IPS-NIHi7 (cell line): Measurements from ENCODE around the gene P4HA2.

Experiments
- DNase-seq: peaks from one replicate; pipeline ENCODE4 v3.0.0; 2012; ENCODE audit warnings: mixed read lengths; ENCODE audit errors: extremely low spot score

The P4HA2 gene

GRCh38 chr5:132250547-132250946, 22.9 kb upstream of the P4HA2 start:
- no peak for DNase-seq

GRCh38 chr5:132246806-132247205, 19.2 kb upstream of the P4HA2 start:
- no peak for DNase-seq

GRCh38 chr5:132245593-132245992, 17.9 kb upstream of the P4HA2 start:
- DNase-seq = no peak

GRCh38 chr5:132243366-132243977, 15.8 kb upstream of the P4HA2 start:
- DNase-seq = no peak

- no peak for DNase-seq
Measured at GRCh38 chr5:132239776-132240175, 12.1 kb upstream of the P4HA2 start.

GRCh38 chr5:132238901-132239500, 11.3 kb upstream of the P4HA2 start:
- no peak for DNase-seq

- peak; percentile 75 for DNase-seq
Measured at GRCh38 chr5:132238169-132238744, 10.6 kb upstream of the P4HA2 start.

GRCh38 chr5:132237670-132238069, 10.0 kb upstream of the P4HA2 start:
- DNase-seq = no peak

GRCh38 chr5:132237141-132237540, 9.5 kb upstream of the P4HA2 start:
- DNase-seq = no peak

- no peak for DNase-seq
Measured at GRCh38 chr5:132235340-132235739, 7.7 kb upstream of the P4HA2 start.

- DNase-seq = no peak
Measured at GRCh38 chr5:132234684-132235062, 7.0 kb upstream of the P4HA2 start.

- DNase-seq = no peak
Measured at GRCh38 chr5:132233811-132234683, 6.4 kb upstream of the P4HA2 start.

- DNase-seq = no peak
Measured at GRCh38 chr5:132233081-132233480, 5.4 kb upstream of the P4HA2 start.

- no peak for DNase-seq
Measured at GRCh38 chr5:132232465-132232864, 4.8 kb upstream of the P4HA2 start.

- DNase-seq = no peak
Measured at GRCh38 chr5:132230871-132231270, 3.2 kb upstream of the P4HA2 start.

- DNase-seq = no peak
Measured at GRCh38 chr5:132229236-132229635, 1.6 kb upstream of the P4HA2 start.

GRCh38 chr5:132228241-132229035, 785 bp upstream of the P4HA2 start:
- DNase-seq = no peak

- no peak for DNase-seq
Measured at GRCh38 chr5:132227235-132227484, 493 bp downstream of the P4HA2 start.

GRCh38 chr5:132226516-132227234, 978 bp downstream of the P4HA2 start:
- no peak for DNase-seq

GRCh38 chr5:132225165-132226032, 2.3 kb downstream of the P4HA2 start:
- DNase-seq = no peak
